GM18517 (cell line): Measurements from ENCODE around the gene YWHAB.
"Not testable (repeated sequence)": the region's sequence is repeated elsewhere in the genome, so short reads cannot be mapped to it uniquely, and the experiment has no call there.

Experiments used
- ATAC-seq: cut with Tn5 transposase; IDR thresholded peaks from one replicate; pipeline ENCODE4 v1.9.1; 2021; ENCODE audit warnings: mild to moderate bottlenecking, moderate library complexity; ENCODE audit not compliant: unreplicated experiment

The YWHAB gene

GRCh38 chr20:44866703-44867335 is 18.7 kb upstream of the YWHAB start:
- ATAC-seq, result no peak

GRCh38 chr20:44869471-44869870 is 16.0 kb upstream of the YWHAB start:
- ATAC-seq, result no peak

GRCh38 chr20:44882360-44882759 is 3.1 kb upstream of the YWHAB start:
- ATAC-seq, result not testable (repeated sequence)

DNA sequence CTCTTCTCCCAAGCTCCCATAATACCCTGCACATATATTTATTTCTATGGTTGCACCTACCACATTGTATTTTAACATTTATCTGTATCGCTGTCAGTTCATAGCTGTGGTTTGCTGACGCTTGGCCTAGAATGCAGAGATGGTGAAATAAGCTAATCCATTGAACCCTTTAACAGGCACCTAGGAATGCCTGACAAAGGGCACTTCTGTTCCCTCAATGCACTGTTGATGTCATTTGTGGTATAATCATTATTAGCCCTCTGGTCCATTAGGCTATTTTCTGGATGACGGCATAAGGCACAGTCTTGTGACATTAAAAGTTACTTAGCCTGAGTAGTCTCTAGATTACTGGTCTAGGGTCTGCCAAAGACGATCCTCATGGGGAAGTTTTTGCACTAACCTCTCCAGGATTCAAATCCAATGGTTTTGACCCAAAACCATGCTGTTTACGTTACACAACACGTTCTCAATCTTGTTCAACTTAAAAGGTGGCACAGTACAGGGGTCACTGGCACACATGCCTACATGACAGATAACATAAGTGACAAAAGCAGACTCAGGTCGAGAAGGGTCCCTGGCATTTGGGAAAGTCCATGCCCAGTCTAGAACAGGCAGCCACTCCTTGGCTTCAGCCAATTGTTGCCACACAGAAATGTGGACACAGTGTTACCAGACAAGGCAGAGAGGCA is 2.1 kb upstream of the YWHAB start:
- ATAC-seq, result no peak

DNA sequence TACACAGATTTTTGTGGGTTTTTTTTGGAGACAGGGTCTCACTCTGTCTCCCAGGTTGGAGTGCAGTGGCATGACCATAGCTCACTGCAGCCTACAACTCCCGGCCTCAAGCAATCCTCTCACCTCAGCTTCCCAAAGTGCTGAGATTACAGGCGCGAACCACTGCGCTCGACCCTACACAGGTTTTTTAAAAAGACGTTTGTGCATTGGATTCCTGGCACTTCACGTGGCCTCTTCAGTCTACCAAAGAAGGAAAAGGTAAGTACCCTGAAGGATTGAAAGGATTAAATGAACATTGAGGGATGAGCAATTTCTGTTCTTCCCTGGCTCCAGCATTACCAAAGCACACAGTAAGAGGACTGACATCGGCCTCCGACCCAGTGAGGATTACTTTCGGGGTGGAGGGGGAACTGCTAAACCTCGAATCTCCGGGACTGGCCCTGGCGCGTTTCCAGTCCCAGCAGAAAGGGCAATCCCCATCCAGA is 556 bp upstream of the YWHAB start:
- ATAC-seq, result peak; percentile 15

DNA sequence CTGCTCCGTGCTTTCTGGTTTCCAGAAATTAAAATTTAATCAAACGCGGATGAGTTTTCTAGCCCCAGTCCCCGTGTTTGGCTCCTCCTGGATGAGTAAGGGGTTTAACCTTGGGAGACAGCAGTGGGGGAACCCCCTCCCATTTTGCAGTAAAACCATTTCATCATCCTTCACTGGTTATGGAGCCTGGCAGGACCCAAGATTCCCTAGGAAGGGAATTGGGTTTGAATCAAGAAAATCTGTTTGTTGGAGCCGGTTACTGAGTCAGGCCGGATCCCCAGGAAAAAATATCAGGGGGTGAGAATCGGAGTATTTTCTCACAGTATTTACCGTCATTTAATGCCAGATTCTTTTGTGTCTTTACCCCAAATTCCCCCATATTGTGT is 754 bp downstream of the YWHAB start:
- ATAC-seq, result no peak

- no peak for ATAC-seq
Measured at GRCh38 chr20:44886828-44887227, 1.3 kb downstream of the YWHAB start.

GRCh38 chr20:44887466-44887865 is 2.0 kb downstream of the YWHAB start:
- ATAC-seq, result no peak

DNA sequence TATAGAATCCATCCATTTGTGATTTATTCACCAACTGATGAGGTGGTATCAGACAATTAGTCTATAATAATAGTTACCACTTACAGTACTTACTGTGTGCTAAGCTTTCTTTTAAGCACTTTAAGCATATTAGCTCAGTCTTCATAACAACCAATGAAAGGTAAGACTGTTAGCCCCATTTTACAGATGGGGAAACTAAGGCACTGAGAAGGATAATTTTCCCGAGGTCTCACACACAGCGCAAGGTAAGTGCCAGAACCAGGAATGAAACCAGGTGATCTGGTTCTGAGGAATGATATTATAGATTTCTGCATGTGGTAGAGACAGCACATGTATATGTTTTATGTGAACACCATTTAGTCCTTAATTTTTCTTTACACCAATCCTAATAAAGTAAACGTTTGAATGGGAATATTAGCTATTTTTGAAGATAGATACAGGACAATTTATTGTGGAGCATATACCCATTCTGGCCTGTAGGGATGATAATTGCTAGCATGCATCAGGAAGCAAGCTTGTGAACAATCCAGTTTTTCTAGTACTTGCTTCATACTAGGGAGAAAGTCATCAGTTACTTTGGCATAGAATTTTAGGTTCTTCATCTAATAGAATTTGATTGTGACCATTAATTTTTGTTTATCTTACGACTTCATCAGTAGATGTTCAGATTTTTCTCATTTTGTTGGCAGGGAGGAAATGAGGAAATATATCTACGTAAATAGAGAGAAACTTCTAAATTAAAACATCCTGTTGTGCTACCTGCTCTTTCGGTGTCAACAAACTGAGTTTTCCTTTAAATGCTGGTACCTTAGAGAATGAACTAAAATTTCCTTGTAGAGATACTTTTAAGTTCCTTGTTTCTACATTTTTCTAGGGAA is 3.0 kb downstream of the YWHAB start:
- ATAC-seq, result no peak

DNA sequence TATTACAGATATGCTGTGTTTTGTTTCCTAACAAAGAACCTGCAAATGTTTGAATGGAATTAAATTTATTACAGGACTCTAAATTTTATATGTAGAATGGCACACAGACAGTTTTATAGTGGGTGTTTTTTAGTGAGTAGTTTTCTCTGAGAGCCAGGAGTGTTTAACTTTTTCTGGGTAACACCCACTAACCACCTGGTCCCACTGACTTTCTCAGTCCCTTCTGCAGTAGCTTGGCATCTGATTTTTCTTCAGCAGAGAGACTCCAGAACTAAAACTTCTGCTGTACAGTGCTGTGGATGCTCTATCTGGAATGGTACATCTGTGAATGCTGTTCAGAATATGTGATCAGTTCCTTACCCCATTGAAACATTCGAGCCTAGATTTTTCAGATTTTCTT is 6.3 kb downstream of the YWHAB start:
- ATAC-seq, result no peak

GRCh38 chr20:44894959-44895358 is 9.5 kb downstream of the YWHAB start:
- ATAC-seq, result no peak

DNA sequence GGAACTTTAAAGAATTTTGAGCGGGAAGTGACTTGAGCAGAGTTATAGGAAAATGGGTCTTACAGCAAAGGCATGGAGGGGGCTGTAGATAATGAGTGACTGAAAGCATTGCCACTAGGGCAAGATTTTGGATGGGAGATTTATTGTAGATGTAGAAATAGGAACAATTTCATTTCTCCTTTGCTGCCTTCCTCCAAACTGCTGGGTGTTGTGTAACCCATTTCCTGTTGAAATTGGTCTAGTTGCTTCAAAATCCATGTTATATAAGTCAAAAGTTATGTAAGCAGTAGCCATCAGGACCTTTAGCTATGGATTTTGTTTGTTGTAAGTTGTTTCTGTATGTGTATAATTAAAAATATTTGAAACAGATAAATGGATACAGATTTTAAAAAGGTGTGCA is 11.1 kb downstream of the YWHAB start:
- no peak for ATAC-seq

- no peak for ATAC-seq
Measured at GRCh38 chr20:44897133-44897532, 11.6 kb downstream of the YWHAB start.

GRCh38 chr20:44900231-44900854 is 14.8 kb downstream of the YWHAB start:
- ATAC-seq, result no peak

DNA sequence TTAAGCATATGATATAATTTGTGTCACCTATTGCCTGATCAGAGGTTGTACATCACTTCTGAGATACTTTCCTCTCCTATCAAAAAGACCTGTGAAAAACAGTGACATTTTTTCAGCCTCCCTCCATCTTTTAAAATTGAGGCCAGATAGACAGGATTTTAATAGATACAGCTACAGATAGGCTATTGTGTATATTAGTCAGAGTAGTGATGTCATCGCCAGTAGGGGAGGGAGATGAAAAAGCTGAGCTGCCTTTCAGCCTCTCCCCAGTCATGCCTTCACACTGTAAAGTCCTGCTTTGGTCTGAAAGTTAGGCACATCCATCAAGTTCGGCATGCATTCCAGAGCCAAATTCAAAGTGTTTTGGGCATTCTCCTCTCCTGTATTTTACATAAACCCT is 16.5 kb downstream of the YWHAB start:
- ATAC-seq, result no peak

GRCh38 chr20:44904377-44904776 is 18.9 kb downstream of the YWHAB start:
- no peak for ATAC-seq

DNA sequence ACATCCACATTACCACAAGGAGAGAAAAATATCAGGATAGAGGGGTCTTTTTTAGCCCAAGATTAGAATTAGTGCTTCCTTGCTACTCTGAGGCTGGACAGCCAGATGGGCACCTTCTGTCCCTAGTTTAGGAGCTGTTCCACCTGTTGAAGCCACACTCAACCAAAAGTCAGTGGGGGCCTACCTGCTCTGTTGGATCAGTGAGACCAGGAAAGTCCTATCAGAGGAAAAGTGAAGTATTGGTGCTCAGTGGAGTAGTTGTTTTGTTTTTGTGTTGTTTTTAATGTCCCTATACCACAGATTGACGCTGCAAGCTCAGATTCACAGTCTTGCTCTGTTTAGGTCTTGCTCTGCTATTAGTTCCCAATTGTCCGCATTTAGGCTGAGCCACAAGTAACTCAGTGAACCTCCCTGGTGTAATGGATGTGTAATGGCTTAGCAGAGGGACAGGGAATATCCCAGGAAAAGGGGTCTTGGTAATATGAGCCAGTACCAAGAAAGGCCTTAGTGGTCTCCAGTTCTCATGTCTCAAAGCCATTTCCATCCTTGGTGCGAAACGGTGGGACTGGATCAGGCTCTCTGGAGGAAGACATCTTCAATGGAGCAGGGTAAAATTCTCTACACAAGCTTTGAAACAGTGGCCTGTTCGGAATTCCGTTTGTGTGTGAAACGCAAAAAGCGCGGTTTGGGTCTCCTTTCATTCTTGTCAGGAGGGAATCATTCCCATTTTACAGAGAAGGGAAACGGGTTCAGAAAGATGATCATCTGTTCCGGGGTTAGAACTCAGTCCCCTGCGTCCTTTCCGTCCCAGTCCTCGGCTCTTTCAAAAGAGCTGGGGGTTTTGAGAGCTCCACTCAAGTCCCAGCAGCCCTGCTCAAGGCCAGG is 23.7 kb downstream of the YWHAB start:
- ATAC-seq, result no peak

- ATAC-seq, result peak; percentile 58
Measured at GRCh38 chr20:44909872-44910689, 24.6 kb downstream of the YWHAB start, which contains the start of gene PABPC1L. Gene PABPC1L, plus strand, starts transcription at chr20:44910060. Its CDS starts 84 bp downstream, at chr20:44910144.

DNA sequence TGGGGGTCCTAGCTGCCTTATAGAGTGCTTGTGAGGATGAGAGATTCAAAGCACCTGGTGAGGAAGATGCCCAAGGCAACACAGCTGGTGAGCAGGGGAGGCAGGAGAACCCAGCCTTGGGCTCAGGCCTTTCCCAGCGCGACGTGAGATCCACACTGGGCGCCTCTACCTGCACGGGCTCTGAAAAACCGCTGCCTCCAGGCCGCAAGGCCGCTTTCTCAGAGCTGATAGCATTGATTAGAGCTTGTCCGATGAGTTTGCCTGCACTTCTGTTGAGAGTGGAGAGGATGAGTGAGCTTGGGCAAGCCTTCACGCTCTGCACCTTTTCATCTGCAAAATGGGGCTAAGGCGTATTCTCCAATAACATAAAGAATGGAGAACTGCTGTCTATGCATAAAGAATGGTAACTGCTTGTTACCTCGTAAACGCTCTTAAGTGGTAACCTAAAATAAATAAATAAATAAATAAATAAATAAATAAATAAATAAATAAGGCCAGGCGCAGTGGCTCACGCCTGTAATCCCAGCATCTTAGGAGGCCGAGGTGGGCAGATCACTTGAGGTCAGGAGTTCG is 25.3 kb downstream of the YWHAB start:
- no peak for ATAC-seq
